Stimulated activated CD8-positive, alpha-beta memory T cell treated with anti-CD3 and anti-CD28 coated beads, Interleukin-7, amount 100 ng/mL, for 1 hour (primary cell): Measurements from ENCODE around the gene CRAMP1.
"Not testable (repeated sequence)": the region's sequence is repeated elsewhere in the genome, so short reads cannot be mapped to it uniquely, and the experiment has no call there.

ENCODE experiments used
- DNase-seq, 2 donors: peaks; one replicate each; pipeline ENCODE4 v3.0.0-alpha.2; 2020; ENCODE audit warnings: low read depth in 2 of 2

CRAMP1 gene

GRCh38 chr16:1687427-1688316 is 75.5 kb downstream of the CRAMP1 start:
- no peak for DNase-seq

- DNase-seq: no peak
Observed at GRCh38 chr16:1688807-1689560, 76.8 kb downstream of the CRAMP1 start.

GRCh38 chr16:1689853-1690252 is 77.7 kb downstream of the CRAMP1 start:
- DNase-seq: no peak

- DNase-seq: no peak
Observed at GRCh38 chr16:1690810-1691209, 78.7 kb downstream of the CRAMP1 start.

DNA sequence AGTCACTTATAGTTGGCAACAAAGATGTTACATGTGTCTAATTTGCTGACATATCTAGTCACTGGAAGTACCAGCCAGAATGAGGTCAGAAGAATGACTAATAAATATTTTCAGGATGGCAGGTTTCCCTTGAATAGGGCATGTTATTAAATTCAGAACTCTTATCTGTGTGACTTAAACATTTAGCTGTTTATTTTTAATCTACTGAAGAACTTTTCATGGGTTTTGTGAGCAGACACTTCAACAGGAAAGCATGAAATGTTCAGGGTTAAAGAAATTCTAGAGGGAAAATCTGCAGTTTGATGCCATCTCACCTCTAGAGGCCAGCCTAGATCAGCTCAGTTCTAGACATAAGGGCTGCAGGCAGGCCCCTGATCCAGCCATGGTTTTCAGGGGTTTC is 79.1 kb downstream of the CRAMP1 start:
- DNase-seq: no peak

DNA sequence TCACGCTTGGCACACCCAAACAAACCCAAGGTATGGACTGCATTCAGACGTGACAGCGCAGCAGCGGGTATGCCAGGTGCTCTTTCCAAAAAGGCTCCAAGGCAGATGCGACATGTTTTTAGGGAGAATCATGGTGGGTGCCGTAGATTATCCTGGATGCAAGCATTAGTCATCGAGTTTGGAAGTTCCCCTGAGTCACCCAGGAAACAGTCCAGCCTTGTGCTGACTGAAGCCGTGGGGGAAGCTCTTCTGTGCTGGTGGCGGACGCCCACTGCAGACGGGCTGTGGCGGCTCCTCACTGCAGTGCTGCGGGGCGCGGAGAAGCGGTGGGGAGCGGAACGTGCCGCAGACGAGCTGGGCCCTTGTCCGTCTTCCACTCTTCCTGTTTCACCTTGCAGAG is 79.8 kb downstream of the CRAMP1 start:
- no peak for DNase-seq

GRCh38 chr16:1696863-1697262 is 84.7 kb downstream of the CRAMP1 start:
- no peak for DNase-seq

DNA sequence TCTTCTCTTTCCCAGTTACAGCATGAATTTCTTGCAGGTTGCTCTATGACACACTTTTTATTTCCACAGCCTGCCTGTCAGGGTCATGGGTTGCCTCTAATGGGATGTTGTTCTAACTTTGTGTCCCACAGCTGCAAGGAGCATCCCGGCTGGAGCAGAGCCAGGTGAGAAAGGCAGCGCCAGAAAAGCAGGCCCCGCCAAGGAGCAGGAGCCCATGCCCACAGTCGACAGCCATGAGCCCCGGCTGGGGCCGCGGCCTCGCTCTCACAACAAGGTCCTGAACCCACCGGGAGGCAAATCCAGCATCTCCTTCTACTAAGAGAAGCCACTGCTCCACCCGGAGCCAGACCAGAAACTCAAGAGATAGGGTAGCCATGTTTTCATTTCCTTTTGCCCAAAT is 86.5 kb downstream of the CRAMP1 start:
- DNase-seq: no peak

GRCh38 chr16:1700246-1700645 is 88.1 kb downstream of the CRAMP1 start:
- no peak for DNase-seq

DNA sequence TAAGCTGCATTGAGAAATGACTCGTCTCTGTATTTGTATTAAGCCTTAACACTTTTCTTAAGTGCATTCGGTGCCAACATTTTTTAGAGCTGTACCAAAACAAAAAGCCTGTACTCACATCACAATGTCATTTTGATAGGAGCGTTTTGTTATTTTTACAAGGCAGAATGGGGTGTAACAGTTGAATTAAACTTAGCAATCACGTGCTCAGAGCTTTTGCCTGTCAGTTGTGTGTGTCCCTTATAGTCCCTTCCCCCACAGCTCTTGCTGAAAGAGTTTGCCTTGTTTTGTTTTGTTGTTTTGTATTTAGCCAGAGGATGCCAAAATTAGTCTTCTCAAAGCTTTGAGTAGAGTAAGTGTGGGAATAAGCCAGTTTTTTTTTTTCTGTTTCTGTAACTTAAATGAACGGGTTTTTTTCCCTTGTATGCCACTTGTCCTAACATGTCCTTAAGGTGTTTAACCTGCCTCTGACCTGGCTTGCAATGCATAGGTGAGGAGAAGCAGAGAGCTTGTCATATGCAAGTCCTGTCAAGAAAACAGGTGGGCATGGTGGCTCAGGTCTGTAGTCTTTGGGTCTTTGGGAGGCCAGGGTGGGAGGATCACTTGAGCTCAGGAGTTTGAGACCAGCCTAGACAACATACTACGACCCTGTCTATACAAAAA is 89.2 kb downstream of the CRAMP1 start:
- no peak for DNase-seq

GRCh38 chr16:1705324-1705687 is 93.1 kb downstream of the CRAMP1 start:
- DNase-seq: not testable (repeated sequence)

GRCh38 chr16:1705688-1706385 is 93.7 kb downstream of the CRAMP1 start, which contains the start of gene MAPK8IP3:
Gene MAPK8IP3 (plus strand): TSS chr16:1706195. CDS start chr16:1706340, 145 bp downstream.
- DNase-seq: peak; percentile 93 to 94

GRCh38 chr16:1706386-1707192 is 94.4 kb downstream of the CRAMP1 start:
- no peak for DNase-seq

DNA sequence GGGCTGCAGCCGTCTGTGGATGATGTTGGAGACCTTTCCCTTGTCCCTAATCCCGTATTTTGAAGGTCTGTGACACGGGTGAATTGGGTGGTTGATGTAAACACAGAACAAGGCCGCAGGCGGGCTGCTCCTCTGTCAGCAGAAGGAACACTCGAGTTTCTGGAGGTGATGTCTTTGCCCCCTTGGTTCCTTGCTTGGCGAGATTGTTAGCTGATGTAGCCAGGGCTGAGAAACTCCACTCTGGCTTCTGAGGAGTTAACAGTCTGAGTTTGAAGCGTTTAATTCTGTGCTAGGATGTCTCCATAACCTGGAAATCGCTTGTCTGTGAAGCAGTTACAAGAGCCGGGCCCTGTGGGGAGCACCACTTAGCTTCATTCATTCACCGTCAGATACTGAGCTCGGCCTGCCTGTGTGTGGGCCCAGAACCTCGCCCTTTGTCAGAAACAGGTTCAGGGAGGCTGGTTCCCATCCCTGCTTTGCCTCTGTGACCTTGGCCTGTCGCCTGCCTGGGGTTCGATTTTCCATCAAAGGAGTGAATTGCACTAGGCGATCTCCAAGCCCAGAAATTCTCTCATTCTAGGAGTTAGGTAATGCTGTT is 95.1 kb downstream of the CRAMP1 start:
- no peak for DNase-seq

DNA sequence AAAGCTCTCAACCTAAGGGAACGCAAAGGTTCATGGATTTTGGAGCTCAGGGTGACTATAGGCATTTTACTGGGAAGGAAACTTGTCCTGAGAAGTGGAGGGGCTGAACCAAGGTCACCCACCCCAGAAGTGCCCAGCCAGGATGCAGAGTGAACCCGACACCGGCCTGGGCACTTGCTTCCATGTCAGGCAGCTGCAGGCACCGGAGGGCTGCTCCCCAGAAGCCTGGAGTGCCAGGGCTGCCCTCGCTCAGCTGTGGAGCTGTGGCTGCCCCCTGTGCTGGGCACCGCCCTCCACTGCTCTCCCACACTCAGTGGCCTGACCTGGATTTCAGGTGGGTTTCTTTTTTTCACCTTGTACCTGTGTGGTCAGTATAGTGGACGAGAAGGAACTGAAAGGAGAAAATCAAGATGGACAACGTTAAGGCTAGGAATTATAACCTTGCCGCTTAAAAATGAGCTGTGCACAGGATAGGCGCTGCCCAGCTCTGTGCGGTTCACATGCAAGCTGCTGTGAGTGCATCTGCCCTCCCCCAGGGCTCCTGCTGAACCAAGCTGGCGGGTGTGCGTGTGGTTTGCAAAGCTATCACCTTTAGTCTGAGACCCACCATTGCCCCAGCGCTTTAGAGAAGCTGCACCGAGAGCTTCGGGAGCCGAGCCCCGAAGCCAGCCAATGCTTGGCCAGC is 96.1 kb downstream of the CRAMP1 start:
- DNase-seq: no peak

GRCh38 chr16:1708768-1709180 is 96.6 kb downstream of the CRAMP1 start:
- DNase-seq: no peak

DNA sequence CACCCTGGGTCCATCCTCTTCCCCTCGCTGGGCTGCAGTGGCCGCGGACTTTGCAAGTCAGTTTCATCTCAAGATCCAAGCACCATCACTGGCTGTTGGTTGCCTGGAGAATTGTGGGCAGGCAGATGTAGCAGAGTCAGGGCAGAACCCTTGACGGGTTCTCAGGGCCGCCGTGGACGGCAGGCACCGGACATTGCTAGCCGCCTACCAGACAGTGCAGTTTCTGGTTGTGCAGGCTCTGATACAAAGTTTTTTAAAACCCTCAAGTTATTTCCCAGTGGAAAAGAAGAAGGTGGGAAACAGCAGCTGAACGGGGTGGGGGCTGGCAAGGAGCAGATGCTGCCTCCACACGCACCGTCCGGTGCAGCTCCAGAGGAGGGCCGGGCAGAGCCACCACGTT is 97.2 kb downstream of the CRAMP1 start:
- no peak for DNase-seq

- no peak for DNase-seq
Observed at GRCh38 chr16:1710811-1711507, 98.8 kb downstream of the CRAMP1 start.

GRCh38 chr16:1712791-1713261 is 100.7 kb downstream of the CRAMP1 start:
- no peak for DNase-seq
